Esophagus muscularis mucosa (tissue), 4 donors: ENCODE measurements around the gene SLC43A1. TPM values are rescaled to one million over a fixed set of nuclear protein-coding genes. Genes with fewer than 3 reads are reported as not detected.

Experiments used
- DNase-seq: peaks from one replicate; pipeline ENCODE4 v3.0.0-alpha.2; 2017; ENCODE audit errors: extremely low spot score
- H3K27ac ChIP-seq, 4 donors: fragments of 200-600 bp; sonication (generic); replicated peaks in 1 of 4; 1 replicate in 3 of 4; 2 replicates in 1 of 4; pipeline ENCODE4 v1.5.1; 2016 to 2019; ENCODE audit warnings: mild to moderate bottlenecking in 1 of 4
- H3K27me3 ChIP-seq, 4 donors: fragments of 200-600 bp; sonication (generic); one replicate each; pipeline versions ENCODE4 v1.5.1 to v1.6.0; 2016 to 2019
- H3K36me3 ChIP-seq, 4 donors: fragments of 200-600 bp; sonication (generic); one replicate each; pipeline ENCODE4 v1.5.1; 2016 to 2019
- H3K4me1 ChIP-seq, 4 donors: fragments of 200-600 bp; sonication (generic); one replicate each; pipeline ENCODE4 v1.5.1; 2016 to 2019
- H3K4me3 ChIP-seq, 4 donors: fragments of 200-600 bp; sonication (generic); 1 replicate in 2 of 4; 2 replicates in 2 of 4; pipeline ENCODE4 v1.5.1; 2016 to 2019; ENCODE audit warnings: mild to moderate bottlenecking in 4 of 4, moderate library complexity in 1 of 4
- H3K9me3 ChIP-seq, 4 donors: fragments of 200-600 bp; sonication (generic); 1 replicate in 3 of 4; 2 replicates in 1 of 4; pipeline ENCODE4 v1.5.1; 2016 to 2019
- CTCF ChIP-seq, 3 experiments: fragments of 200-600 bp in 2 of 3; fragments of 450-650 bp in 1 of 3; sonication (generic) in 2 of 3; IDR thresholded peaks; one replicate each; pipeline ENCODE4 v1.5.1; 2017 to 2019; ENCODE audit warnings: antibody characterized with exemption in 3 of 3, mild to moderate bottlenecking in 2 of 3, moderate library complexity in 1 of 3
- EP300 ChIP-seq: sonication (generic); formaldehyde crosslinking; IDR thresholded peaks from one replicate; pipeline ENCODE4 v1.6.1; 2017; ENCODE audit warnings: antibody characterized with exemption
- POLR2A ChIP-seq: fragments of 450-650 bp; IDR thresholded peaks from one replicate; pipeline ENCODE4 v1.6.1; 2017; ENCODE audit warnings: antibody characterized with exemption, moderate library complexity, mild to moderate bottlenecking, low read depth
- POLR2AphosphoS5 ChIP-seq, 2 donors: sonication (generic); formaldehyde crosslinking; IDR thresholded peaks; one replicate each; pipeline ENCODE4 v1.6.1; 2017; ENCODE audit warnings: antibody characterized with exemption in 2 of 2
- WGBS: methylation state at CpG from one replicate; pipeline ENCODE4 v1.1.5; 2018; 5-methylcytosine and 5-hydroxymethylcytosine counted together
- intact Hi-C: fragments of 100-400 bp; cut with DNase I; formaldehyde crosslinking; loops from one replicate; pipeline ENCODE4 v1.15.1; 2023
- total RNA-seq, 4 donors: library from RNA; depleted of rRNA; stranded (reverse); fragments of >200 nt; gene quantifications; one replicate each; pipeline versions ENCODE4 v1.1.0 to v1.2.1, GENCODE V29; 2016

The SLC43A1 gene
- total RNA-seq, 4 donors from 2014 or later = 17.7 to 33.2 (median 23.5) TPM

- no peak for TF ChIP-seq POLR2AphosphoS5 (IDR thresholded peaks at IDR 0.05)
- no peak for TF ChIP-seq EP300
- TF ChIP-seq CTCF (IDR thresholded peaks at IDR 0.05) = no peak
- TF ChIP-seq POLR2A = no peak
- intact Hi-C loops = loop anchor here (5.0 kb wide), 1 partner anchor 136 kb away; no protein-coding TSS in a partner anchor
- no peak for DNase-seq
- peaks cover 0 to 36% (median 16%) of the 10 kb centered on the region in 4 donors for H3K27me3 ChIP-seq
- no peaks in the 10 kb centered on the region for H3K9me3 ChIP-seq
- peaks cover 14 to 17% (median 16%) of the 10 kb centered on the region in 4 donors for H3K4me1 ChIP-seq
- no peak overlapping the region for H3K27ac ChIP-seq
- H3K4me3 ChIP-seq = no peak overlapping the region
- 60% methylated on average over 3 of the region's 3 CpGs for WGBS
- H3K36me3 ChIP-seq = peaks cover 36 to 54% (median 42%) of the 10 kb centered on the region in 4 donors
Observed at GRCh38 chr11:57483562-57483918, 32.0 kb downstream of the SLC43A1 start.

GRCh38 chr11:57482782-57483561 lies 32.5 kb downstream of the SLC43A1 start:
- no peaks in the 10 kb centered on the region for H3K9me3 ChIP-seq
- H3K4me1 ChIP-seq = peaks cover 14 to 17% (median 16%) of the 10 kb centered on the region in 4 donors
- no peak for DNase-seq
- WGBS = 6% methylated on average over 30 of the region's 52 CpGs
- TF ChIP-seq CTCF (IDR thresholded peaks at IDR 0.05) = peak; percentile 37 to 66 (median 46)
- no peak for TF ChIP-seq POLR2A
- TF ChIP-seq EP300 = no peak
- no peak for TF ChIP-seq POLR2AphosphoS5 (IDR thresholded peaks at IDR 0.05)
- no peak overlapping the region for H3K27ac ChIP-seq
- intact Hi-C loops = loop anchor here (5.0 kb wide), 1 partner anchor 136 kb away; no protein-coding TSS in a partner anchor
- peaks cover 0 to 36% (median 16%) of the 10 kb centered on the region in 4 donors for H3K27me3 ChIP-seq
- H3K36me3 ChIP-seq = peaks cover 31 to 49% (median 37%) of the 10 kb centered on the region in 4 donors
- peak overlapping the region; percentile 15 to 38 (median 25) for H3K4me3 ChIP-seq

- H3K36me3 ChIP-seq = peaks cover 23 to 40% (median 28%) of the 10 kb centered on the region in 4 donors
- WGBS = 31% methylated on average over 35 of the region's 44 CpGs
- peaks cover 14 to 18% (median 16%) of the 10 kb centered on the region in 4 donors for H3K4me1 ChIP-seq
- H3K4me3 ChIP-seq = peak overlapping the region in 2 of 4 donors; percentile 29 to 38
- intact Hi-C loops = loop anchor here (5.0 kb wide), 1 partner anchor 135 kb away; no protein-coding TSS in a partner anchor
- no peak overlapping the region for H3K27ac ChIP-seq
- TF ChIP-seq EP300 (no peak), CTCF (IDR thresholded peaks at IDR 0.05) (no peak), POLR2A (no peak), POLR2AphosphoS5 (IDR thresholded peaks at IDR 0.05) (no peak)
- no peak for DNase-seq
- peaks cover 0 to 40% (median 16%) of the 10 kb centered on the region in 4 donors for H3K27me3 ChIP-seq
- H3K9me3 ChIP-seq = no peaks in the 10 kb centered on the region
Observed at GRCh38 chr11:57481915-57482781, 33.4 kb downstream of the SLC43A1 start.

- no peak overlapping the region for H3K27ac ChIP-seq
- peaks cover 14 to 26% (median 23%) of the 10 kb centered on the region in 4 donors for H3K4me1 ChIP-seq
- no peaks in the 10 kb centered on the region for H3K9me3 ChIP-seq
- peaks cover 0 to 48% (median 16%) of the 10 kb centered on the region in 4 donors for H3K27me3 ChIP-seq
- 43% methylated on average over 2 of the region's 2 CpGs for WGBS
- intact Hi-C loops = loop anchor here (5.0 kb wide), 1 partner anchor 134 kb away; no protein-coding TSS in a partner anchor
- H3K36me3 ChIP-seq = peaks cover 21 to 32% (median 24%) of the 10 kb centered on the region in 4 donors
- DNase-seq = no peak
- TF ChIP-seq CTCF (IDR thresholded peaks at IDR 0.05) (no peak), POLR2A (no peak), POLR2AphosphoS5 (IDR thresholded peaks at IDR 0.05) (no peak), EP300 (no peak)
- H3K4me3 ChIP-seq = no peak overlapping the region
Observed at GRCh38 chr11:57481315-57481714, 34.2 kb downstream of the SLC43A1 start.
